Activated CD8-positive, alpha-beta memory T cell treated with anti-CD3 and anti-CD28 coated beads for 4 hours (primary cell): Measurements from ENCODE around the gene TIPIN.

Experiments used
- DNase-seq, 2 donors: peaks; one replicate each; pipeline ENCODE4 v3.0.0-alpha.2; 2020; ENCODE audit warnings: low read depth in 2 of 2

The TIPIN gene

DNA sequence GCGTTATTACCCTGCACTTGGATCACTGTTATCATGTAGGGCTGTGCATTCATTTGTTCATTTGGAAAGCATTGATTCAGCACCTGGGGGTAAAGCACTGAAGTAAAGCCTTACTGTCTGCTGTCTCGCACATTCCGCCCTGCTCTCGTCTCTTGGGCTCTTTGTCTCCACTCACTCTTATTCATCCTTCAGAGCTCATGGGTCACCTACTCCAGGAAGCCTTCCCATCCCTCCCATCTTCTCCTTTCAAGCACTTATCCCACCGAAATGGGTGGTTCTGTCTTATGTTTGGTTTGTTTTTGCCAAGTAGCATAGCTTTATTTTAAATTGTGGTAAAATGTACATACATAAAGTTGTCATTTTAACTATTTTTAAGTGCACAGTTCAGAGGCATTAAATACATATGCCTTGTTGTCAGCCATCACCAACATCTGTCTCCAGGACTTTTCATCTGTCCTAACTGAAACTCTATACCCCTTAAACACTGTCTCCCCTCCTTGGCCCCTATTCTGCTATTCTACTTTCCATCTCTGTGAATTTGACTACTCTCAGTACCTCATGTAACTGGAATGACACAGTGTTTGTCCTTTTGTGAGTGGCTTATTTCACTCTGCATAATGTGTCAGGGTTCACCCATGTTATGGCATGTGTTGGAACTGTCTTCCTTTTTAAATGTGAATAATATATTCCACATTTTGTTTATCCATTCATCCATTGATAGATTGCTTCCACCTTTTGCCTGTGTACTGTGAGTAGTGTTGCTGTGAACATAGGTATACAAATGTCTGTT is 53.8 kb downstream of the TIPIN start:
- DNase-seq = no peak

DNA sequence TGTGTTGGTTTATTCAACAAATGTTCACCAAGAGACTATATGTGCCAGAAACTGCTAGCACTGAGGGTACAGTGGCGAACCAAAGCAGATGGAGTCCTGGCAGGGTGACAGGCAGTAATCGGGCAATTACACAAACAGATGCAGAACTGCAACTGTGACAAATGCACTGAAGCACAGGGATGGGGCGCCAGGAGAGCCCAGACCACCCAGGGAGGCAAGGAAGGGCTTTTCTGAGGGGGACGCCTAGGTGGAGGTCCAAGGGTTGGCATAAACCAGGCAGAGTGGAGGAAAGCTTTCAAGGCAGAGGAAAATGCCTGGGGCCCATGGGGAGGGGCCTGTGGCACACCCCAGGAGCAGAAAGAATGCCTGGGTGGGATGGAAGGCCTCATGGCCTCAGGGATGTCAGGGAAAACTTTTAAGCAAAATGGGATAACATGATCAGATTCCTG is 57.7 kb downstream of the TIPIN start:
- DNase-seq = no peak

DNA sequence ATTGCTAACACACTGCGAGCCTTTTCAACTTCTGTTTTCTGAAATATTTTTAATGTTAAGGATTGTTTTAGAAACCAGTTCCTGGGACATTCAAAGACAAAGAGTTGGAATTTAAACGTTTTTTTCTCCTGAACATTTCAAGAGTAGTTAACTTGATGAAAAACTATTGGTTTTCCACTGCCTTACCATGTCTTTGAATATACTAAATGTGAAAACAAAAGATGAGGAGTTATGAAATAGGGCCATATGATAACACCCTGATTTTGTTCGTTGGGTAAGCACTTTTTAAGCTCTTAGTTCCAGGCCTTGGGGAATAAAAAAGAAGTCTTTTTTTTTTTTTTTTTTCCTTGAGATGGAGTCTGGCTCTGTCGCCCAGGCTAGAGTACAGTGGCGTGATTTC is 60.3 kb downstream of the TIPIN start:
- no peak for DNase-seq

DNA sequence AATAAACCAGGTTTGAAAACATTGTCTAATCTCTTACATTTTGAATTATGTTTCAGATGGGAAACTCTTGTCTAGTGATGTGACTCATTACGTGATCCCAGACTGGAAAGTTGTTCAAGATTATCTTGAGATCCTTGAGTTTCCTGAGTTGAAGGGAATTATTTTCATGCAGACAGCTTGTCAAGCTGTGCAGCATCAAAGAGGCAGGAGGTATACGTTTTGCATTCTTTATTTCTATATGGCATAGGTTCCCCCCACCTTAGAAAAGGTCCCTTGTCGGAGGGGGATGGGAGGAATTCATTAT is 61.6 kb downstream of the TIPIN start:
- DNase-seq = no peak

DNA sequence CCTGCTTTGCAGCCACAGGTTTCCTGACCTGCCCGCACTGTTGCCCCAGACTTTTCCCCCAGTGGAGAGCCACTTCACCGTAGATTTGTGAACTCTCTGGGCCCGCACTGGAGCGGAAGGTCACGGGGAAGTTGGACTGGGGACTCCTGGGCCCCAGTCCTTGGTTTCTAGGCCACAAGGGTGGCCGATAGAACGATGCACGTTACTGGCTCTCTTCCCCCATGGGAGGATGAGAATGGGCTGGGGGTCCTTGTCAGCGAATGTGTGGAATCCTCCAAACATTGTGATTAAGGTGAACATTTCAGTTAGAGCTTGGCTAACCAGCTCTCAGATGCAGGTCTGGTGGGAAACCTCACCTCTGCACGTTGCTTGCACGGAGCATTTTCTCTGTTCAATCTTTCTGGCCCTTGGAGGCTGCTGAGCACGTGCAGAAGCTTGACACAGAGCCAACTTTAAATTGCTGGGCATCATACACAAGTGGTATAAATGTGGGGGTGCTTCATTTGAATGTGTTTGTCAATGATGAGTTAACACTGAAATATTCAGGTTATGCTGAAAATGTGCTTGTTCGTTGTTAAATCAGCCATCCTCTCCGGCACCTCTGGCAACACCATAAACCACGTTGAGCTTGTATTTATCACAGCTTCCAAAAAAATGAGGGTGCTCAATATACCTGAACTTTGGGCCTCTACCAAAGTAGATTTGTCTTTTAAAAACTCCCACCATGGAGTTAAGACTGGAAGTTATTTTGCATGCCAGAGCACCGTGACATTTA is 62.1 kb downstream of the TIPIN start:
- DNase-seq = no peak

DNA sequence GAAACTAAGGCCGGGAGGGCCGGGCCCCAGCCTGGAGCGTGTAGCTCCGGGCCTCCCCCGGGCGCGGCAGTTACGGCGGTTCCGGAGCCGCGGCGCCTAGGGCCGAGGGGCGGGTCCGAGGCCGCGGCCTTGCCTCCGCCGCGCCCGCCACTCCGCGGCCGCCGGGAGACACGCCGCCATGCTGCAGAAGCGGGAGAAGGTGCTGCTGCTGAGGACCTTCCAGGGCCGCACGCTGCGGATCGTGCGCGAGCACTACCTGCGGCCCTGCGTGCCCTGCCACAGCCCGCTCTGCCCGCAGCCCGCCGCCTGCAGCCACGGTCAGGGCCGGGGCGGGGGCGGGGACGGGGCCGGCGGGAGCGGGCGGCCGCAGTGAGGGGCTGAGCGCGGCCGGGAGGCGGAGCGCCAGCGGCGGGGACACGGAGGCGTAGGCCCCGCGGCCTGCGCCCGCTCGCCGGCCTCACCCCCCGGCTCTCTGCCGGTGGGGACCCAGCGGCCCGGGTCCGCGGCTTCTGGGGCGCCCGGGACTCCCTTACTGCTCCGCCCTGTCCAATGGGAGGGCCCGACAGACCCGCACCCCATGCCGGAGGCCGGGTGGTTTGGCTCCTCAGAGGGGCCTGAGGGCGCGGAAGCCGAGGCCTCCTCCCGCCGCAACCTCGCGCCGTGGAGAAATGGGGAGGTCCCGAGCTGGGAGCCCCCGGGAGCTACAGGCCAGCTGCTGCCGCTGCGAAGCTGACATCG is 62.9 kb downstream of the TIPIN start, which contains the start of gene DIS3L:
Gene DIS3L (plus strand): TSS at position 150 of the 738 bp plus-strand sequence. CDS start 29 bp downstream, at position 179.
- peak; percentile 18 to 23 for DNase-seq

DNA sequence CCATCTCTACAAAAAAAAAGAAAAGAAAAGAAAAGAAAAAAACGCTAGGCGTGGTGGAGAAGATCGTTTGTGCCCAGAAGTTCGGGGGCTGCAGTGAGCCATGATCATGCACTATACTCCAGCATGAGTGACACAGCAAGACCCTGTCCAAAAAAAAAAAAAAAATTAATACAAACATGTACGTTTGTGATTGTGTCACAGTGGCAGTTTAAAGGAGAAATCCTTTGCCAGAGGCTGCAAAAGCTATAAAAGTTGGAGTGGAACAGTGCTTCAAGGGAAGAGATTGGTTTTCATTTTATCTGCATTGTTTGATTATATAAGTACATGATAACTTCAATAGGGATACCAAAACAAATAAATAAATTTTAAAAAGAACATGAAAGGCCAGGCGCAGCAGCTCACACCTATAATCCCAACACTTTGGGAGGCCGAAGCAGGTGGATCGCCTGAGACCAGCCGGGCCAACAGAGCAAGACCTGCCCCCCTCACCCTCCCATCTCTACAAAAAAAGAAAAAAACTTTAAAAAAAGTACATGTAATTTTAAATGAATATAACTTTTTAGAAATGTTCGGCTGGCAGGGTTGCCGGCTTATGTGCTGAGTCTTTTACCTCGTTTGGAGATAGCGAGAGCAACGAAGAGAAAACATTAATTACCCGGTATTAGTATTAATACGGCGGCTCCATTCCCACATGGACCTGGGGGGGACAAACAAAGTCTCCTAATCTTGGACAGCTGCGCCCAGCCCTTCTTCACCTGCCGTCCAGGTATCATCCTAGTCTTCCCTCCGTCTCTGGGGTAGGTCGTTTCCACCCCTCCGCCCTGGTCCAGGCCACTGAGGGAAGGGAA is 63.7 kb downstream of the TIPIN start:
- DNase-seq = no peak

DNA sequence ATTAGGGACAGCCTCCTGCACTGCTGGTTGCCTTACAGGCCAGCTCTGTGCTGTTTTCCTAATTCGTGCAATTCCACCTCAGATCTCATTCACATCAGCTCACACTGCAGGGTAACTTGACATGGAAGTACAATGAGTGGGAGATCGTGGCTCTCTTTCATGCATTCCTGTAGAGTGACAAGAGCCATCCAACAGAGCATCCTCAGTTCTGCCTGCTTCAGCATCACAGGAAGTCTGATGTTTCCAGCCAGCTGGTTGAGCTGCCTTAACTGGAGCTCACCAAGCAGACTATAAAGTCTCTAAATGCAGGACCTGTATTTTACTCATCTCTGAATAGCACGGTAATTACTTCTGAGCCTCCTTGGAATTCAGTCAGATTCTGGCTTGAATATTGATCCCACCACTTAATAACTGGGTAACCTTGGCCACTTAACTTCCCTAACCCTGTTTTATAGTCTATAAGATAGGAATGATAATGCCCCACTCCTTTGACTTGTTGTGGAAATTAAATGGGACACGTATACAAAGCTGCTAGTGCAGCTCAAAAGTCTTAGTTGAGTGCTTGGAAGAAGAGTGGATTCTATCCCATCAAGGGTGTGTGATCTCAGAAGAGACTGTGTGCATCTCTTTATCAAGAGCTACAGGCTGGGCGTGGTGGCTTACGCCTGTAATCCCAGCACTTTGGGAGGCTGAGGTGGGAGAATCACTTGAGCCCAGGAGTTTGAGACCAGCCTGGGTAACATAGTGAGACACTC is 64.5 kb downstream of the TIPIN start:
- DNase-seq = no peak

DNA sequence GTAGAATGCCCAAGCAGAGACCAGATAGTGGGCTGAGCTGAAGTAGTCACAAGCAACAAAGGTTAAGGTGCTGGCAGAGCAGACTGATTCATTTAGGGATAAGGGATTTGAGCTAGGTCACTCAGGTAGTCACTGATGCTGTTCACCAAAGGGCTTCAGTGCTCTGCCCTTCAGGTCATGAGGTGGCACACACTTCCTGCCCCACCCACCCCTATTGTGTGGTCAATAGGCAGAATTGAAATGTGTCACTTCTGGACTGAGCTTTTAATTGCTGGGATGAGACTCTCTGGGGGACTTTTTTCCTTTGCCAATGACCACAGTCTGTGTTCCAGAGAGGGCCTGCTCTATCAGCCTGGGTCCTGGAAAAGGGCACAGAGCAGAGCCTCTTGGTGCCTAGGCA is 66.0 kb downstream of the TIPIN start:
- no peak for DNase-seq

DNA sequence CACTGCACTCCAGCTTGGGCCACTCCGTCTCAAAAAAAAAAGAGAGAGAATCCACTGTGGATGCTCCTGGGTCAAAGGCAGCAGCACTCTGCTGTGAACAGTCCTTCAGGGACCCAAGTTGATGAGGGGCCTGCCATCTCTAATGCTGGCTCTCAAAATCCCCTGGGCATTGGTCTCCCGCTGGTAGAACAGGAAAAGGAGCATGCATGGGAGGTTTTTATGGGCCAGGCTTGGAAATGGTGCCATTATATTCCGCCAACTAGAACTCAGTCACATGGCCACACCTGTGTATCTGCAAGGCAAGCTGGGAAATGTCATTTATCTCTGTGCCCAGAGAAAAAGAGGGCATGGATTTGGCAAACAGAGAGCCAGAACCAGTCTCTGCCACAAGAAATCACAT is 66.5 kb downstream of the TIPIN start:
- no peak for DNase-seq

DNA sequence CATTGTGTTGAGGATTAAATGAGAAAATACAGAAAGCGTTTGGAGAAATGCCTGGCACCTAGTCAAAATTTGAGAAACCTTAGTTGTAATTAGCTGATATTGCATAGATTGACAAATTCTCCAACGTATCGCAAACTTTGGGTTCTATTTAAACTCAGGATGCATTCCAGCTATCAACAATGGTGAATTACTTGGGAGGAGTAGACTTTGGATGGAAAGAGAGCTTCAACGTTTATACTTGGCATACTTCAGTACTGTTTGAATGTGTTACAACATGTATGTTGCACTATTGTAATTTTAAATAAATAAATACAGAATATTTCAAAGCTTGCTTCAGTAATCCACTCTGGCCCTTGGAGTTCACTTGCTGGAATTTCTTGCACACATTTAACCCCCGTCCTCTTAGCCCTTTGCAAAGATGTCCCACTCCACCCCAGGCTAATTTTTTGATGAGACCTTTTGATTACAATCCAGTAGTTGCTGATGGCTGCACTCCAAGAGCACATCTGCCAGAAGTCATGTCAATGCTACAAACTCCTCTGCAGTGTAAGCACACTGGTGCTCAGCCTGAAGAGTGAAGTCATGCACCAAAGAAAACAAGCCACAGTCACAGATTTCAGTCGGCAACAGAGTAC is 67.8 kb downstream of the TIPIN start:
- no peak for DNase-seq

DNA sequence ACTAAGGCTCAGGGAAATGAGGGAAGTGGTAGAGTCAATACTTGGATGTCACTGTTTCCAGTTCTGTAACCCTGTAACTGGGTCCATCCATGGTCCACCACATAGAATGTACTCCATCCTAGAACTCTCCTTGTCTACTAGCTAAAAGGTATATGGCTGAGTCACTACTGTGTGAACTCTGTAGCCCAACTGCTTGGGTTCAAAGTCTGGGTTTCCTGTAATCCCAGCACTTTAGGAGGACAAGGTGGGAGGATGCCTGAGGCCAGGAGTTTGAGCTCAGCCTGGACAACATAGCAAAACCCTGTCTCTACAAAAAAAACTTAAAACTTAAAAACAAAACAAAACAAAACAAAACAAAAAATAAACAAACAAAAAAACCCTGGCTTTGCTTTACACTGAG is 68.4 kb downstream of the TIPIN start:
- no peak for DNase-seq

DNA sequence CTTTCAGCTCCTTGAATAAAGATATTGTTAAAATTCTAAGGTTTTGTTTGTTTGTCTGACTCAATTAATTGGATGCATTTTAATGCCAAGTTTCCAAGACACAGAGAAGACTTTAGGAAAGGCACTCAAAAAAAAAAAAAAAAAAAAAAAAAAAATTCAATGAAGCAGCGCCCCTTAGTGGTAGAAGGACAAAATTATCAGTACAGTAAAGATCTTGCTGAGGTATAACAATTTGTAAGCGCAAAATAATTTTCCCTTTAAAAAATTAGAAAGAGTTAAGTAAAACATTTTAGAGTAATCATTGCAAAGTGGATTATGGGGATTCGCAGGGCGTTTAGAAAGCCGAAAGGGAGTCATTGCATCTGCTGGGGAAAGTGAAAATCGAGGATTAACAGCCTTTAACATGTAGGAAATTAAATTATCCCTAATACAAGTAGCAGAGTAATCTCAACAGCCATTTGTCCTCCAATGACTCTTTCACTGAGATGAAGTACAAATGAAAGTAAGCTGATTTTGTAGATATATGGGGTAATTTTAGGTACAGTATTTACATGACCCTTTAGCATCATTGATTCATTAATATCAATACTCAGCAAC is 68.9 kb downstream of the TIPIN start:
- no peak for DNase-seq
